GM18951 (cell line): ENCODE data around the gene FAM83F.

Experiments
- POLR2A ChIP-seq: IDR thresholded peaks from 4 replicates; pipeline ENCODE4 v1.6.1; 2011; ENCODE audit warnings: mild to moderate bottlenecking; ENCODE audit not compliant: insufficient read length, insufficient read depth; ENCODE audit errors: extremely low read depth
- in situ Hi-C: fragments of 300-500 bp; cut with MboI; formaldehyde crosslinking; loops from one replicate; pipeline ENCODE4 v1.12.0; 2022; ENCODE audit warnings: low sequenced_read_pairs, mixed read lengths, inconsistent platforms; ENCODE audit not compliant: unreplicated experiment

FAM83F gene

DNA sequence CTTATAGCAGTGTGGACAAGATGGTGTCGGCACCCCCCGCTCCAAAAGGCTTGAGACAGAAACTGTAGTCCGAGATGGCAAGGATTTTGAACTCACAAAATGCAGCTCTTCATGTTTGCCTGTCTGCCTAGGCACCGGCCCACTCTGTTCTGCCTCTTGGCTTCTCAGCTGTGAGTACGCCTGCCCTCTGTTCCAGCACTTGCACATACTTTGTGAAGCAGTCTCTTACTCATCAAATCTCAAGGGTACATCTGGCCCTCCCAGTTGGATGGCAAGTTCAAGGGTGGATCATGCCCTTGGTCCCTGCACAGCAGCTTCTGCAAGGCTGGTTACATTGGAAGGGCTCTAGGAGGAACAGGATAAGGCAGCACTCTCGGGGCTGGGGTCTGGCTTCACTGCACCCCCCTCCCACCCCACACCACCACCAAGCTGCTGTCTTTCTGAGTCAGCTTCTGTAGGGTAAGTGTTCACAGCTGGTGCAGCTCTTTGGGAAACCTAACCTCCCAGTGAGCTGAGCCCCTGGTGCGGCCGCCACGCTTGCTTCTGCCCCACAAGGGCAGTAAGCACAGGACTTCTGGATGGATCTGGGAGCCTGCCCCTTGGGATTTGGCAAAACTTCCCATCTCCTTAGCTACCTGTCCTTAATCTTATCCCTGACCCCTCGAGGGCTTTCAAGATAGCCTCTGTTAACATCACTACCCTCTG is 37.2 kb downstream of the FAM83F start:
- TF ChIP-seq POLR2A = no peak
- in situ Hi-C loops = loop anchor here (5.0 kb wide), 1 partner anchor 495 kb away; no protein-coding TSS in a partner anchor

- in situ Hi-C loops = loop anchor here (5.0 kb wide), 1 partner anchor 496 kb away; no protein-coding TSS in a partner anchor
These were observed 39.0 kb downstream of the FAM83F start for GRCh38 chr22:40033586-40034380.

DNA sequence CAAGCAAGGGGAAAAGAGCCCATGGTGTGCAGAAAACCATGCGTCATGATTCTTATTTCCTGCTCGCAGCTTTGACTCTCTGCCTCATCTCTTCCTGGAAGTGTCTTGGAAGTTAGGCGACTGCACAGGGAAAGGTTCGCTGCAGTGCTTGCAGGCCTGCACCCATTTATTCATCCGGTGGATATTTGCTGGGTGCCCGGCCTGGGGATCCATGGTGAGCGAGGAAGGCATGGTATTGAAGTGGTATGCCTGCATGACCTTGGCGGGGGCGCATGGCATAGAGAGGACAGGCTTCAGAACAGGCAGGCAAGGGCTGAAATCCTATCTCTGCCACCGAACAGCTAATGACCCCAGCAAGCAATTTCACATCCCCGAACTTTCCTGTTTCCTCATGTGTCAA is 40.6 kb downstream of the FAM83F start:
- in situ Hi-C loops = no loop called here
- TF ChIP-seq POLR2A = no peak

More at GRCh38 chr22:40033586-40034380, 39.0 kb downstream of the FAM83F start:
- TF ChIP-seq POLR2A = no peak

GRCh38 chr22:40036126-40036525 is 41.4 kb downstream of the FAM83F start:
- in situ Hi-C loops = no loop called here

GRCh38 chr22:40036591-40037225 is 42.0 kb downstream of the FAM83F start:
- in situ Hi-C loops = no loop called here

More at GRCh38 chr22:40036126-40036525, 41.4 kb downstream of the FAM83F start:
- no peak for TF ChIP-seq POLR2A

GRCh38 chr22:40037320-40037719 is 42.6 kb downstream of the FAM83F start:
- in situ Hi-C loops = no loop called here
- no peak for TF ChIP-seq POLR2A

More at GRCh38 chr22:40036591-40037225, 42.0 kb downstream of the FAM83F start:
- TF ChIP-seq POLR2A = no peak

DNA sequence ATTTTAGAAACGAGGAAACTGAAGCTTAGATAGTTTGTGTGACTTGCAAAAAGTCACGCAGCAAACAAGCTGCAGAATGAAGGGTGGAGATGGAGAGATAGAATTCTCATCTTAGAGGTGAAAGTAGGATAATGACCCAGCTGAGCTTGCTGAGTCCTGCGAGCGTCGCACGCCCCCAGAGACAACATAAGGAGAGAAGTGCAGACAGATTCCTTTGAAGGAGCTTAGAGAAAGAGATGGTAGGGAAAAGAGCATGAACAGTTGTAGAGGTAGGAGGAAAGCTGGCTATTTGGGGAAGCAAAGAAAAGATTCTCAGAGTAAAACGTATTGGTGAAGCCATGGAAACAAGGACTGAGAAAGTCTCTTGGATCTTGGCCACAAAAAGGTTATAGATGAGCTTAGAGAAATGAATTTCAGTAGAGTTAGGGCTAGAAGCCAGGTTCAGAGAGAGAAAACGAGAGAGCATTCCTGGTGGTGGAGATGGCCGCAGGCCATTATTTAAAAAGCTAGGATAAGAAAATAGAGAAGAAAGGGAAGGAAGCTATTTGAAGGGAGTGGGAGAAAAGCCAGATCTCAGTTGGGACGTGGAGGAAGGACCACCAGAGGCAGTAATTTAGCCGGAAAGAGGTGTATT is 44.8 kb downstream of the FAM83F start:
- in situ Hi-C loops = loop anchor here (10.0 kb wide), 1 partner anchor 305 kb away; the partner anchor contains the start of gene ADSL
- no peak for TF ChIP-seq POLR2A

- no peak for TF ChIP-seq POLR2A
- in situ Hi-C loops = loop anchor here (10.0 kb wide), 1 partner anchor 304 kb away; the partner anchor contains the start of gene ADSL
These were observed 46.2 kb downstream of the FAM83F start for GRCh38 chr22:40040927-40041326.

DNA sequence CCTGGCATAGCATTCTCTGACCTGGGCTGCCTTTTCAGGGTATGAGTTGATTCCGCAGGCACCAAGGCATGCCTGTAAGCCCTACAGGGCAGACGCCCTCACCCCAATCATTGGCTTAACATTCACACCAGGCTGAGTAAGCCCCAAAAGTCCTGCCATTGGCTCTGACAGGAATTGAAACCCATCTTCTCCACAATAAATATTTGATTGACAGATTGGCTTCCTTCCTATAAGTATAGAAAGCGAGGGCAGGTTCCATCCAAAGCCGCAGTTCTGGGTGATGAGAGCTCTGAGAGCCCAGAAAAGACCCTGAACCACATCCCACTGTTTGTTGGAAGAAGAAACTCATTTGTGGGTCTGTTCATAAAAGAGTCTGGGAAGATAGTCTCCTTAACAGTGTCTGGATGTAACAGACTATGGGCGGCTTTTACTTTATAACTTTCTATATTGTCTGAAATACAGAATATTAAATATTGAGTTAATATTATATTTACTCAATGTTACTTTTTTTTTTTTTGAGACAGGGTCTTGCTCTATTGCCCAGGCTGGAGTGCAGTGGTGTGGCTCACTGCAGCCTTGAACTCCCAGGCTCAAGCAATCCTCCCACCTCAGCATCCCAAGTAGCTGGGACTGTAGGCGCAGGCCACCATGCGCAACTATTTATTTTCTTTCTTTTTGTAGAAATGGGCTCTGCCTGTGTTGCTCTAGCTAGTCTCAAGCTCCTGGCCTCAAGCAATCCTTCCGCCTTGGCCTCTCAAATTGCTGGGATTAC is 46.8 kb downstream of the FAM83F start:
- in situ Hi-C loops = loop anchor here (10.0 kb wide), 1 partner anchor 303 kb away; the partner anchor contains the start of gene ADSL

GRCh38 chr22:40042312-40042711 is 47.6 kb downstream of the FAM83F start:
- no peak for TF ChIP-seq POLR2A
- in situ Hi-C loops = loop anchor here (10.0 kb wide), 1 partner anchor 302 kb away; the partner anchor contains the start of gene ADSL

More for the DNA sequence above, 46.8 kb downstream of the FAM83F start:
- TF ChIP-seq POLR2A = no peak

DNA sequence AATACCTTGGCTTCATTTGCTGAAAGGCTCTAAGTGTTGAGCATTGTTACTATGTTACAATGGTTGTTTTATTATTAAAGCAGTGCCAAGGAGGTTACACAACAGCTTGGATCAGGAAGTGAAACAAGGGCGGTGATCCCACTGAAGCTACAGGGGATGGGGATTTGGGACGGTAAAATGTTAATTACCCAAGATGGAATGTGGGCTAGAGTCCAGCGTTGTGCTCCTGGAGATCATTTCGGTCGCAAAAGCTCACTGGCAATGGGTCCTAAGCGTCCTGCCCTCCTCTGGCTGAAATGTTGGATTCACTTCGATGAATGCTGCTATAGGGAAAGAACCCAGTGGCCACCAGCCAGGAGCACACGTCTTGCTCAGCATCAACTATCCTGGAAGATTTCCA is 48.3 kb downstream of the FAM83F start:
- TF ChIP-seq POLR2A = no peak
- in situ Hi-C loops = loop anchor here (10.0 kb wide), 1 partner anchor 302 kb away; the partner anchor contains the start of gene ADSL

DNA sequence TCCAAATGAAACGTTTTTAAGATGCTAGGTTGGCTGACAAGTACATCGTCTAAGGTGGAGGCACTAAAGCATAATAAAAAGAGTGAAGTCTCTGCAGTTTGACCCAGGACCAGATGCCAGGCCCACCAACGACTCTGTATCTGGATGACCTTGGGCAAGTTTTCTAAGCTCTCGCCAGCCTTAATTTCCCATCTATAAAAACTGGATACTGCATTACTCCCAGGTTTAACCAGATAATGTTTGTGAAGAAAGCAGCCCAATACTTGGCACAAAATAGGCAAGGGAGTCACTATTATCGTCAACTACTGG is 49.0 kb downstream of the FAM83F start:
- in situ Hi-C loops = loop anchor here (10.0 kb wide), 1 partner anchor 301 kb away; the partner anchor contains the start of gene ADSL
- no peak for TF ChIP-seq POLR2A
